Amniotic stem cell (primary cell): ENCODE measurements around the gene MAST4.

ENCODE experiments used
- DNase-seq: peaks from one replicate; lab custom pipeline; 2025; lab: John Stamatoyannopoulos, UW

Gene MAST4

DNA sequence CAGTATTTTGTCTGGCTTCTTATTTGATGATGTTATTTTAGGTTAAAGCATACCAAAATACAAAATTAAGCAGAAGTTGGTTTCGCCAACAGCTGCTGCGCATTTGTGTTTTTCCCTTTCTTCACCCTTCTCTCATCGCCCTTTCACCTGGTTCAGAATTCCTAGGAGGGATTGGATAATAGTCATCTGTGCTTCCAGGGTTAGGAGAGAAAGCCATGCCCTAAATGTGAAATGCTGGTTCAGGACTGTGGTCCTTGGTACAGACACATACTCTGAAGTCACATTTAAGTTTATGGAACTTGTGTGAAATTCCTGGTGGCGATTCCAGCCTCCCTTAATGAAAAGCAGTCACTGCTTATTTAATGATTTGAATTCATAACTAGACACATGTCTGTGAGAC, 7.7 kb downstream of the MAST4 start:
- DNase-seq, result no peak

DNA sequence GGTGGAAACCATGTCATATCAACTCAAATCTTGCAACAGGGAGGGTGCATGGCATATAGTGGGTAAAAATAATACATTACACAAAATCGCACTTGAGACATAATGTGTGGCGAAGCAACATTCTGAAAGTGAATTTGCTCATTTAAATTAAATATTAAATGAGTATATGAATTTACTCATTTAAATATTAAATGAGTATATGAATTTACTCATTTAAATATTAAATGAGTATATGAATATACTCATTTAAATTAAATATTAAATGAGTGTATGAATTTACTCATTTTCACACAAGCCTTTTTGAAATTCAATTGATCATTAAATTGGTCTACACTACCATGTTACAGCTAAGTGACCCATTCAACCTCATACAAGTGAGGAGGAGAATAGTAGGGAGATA, 10.5 kb downstream of the MAST4 start:
- no peak for DNase-seq

DNA sequence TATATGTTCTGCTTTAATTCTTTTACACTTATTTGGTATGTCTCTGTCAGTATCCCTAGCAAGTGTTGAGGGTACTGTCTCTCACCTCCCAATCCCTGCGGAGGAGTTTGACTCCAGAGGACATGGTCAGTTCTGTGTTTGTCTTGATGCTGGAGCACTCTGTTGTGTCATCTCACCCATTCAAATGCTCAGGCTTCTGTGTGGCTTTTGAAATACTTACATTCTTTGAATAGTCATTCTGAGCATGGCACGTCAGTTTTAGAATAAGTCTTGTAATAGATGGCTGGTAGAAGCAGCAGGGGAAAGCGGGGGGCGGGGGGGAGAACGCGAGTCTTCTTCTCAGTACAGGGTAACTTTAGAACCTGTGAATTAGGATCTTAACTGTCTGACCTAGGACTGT, 12.3 kb downstream of the MAST4 start:
- DNase-seq, result no peak

DNA sequence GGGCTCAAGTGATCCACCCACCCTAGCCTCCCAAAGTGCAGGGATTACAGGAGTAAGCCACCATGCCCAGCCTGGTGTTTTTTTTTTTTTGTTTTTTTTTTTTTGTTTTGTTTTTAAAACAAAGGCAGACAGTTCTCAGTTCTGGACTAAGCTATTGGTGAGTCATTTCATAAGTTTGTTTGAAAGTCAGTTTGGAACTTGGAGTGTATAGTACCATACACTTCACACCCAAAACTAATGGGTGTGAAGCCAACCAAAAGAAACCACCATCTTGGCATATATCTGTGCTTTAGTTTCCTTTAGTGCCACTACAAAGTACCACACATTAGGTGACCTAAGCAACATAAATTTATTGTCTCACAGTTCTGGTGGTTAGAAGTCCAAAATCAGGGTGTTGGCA, 13.4 kb downstream of the MAST4 start:
- no peak for DNase-seq

DNA sequence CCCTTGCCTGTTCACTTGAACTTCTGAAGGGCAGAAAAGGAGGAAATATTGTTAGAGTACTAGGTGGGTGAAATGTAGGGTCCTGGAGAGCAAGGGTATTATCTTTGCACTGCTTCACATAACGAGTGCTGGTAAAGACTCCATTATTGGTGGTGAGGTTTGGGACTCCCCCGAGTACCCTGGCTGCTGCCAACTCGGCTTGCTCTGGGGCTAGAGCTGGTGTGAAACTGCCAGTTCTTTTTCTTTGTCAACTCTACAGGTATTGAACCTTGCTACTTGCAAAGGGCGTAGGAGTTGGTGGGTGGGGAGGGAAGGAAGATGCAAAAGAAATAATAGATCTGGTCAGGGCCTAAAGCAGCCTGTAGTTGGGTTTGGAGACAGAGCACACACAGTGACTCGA, 16.0 kb downstream of the MAST4 start:
- no peak for DNase-seq

DNA sequence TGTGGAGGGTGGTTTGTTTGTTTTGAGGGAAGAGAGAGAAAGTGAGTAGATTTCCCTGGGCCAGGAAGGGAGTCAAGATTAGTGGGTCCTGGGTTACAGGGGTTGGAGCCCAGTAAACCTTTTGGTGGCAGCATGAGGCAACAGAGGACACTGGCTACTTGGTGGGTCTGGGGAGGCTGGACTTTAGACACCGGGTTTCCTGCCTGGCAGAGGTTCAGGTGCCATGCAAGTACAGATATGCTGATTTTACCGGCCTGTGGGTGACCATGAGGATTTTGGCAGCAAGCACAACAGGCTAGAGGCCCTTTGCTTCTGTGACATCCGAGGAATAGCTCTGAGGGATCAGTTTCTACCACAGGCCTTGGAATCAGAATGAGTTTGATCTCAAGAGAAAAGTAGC, 18.9 kb downstream of the MAST4 start:
- DNase-seq, result no peak

DNA sequence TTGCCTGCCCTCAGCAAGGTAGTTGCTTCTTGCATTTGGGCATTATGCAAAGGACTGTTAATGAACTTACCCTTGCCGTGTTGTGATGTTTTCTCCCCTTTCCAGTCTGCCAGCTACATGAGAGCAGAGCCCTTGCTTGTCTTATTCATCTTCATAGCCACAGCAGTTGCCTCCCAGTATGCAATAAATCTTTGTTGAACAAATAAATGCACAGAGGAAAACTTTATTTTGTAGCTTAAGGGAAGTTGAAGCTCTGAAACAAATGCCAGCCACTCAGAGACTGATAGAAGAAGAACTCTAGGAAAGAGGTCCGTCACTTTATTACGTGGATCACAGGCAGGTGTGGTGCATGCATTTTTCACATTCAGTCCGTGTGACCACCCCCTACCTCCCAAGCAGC, 19.7 kb downstream of the MAST4 start:
- no peak for DNase-seq

- no peak for DNase-seq
These were observed 20.5 kb downstream of the MAST4 start for GRCh38 chr5:66616520-66617225.

- DNase-seq, result no peak
These were observed 21.2 kb downstream of the MAST4 start for GRCh38 chr5:66617226-66617861.

DNA sequence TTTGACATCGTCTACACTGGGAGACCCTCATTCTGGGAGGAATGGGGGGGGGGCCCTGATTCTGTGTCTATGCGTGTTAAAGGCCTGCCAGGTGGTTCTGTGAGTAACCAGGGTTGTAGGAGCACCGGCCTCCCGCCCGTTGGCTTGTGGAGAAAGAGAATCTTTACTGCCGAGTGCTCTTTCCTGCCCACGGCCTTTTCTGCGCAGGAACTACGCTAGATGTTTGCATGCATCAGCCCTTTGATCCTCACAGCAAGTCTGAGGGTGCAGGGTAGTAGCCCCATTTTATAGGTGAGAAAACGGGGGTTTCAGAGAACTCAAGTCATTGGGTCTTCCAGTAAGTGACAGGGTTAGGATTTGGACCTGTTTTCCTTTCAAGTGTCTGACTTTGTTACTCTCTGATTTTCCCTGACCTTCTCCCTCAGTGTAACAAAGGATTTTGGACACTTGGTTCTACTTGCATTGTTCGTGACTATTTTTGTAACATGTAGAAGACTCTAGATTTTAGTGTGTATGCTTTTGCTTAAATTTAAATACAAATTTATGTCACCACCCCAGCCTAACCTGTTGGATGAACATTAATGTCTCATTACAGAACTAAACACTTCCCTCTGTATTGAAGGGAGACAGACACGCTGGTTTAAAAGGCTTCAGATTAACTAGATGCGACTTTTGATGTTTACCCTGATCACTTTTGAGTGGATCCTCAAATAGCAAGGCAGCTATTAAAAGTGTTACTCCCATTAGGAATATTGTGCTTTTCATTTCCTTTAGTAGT, 22.0 kb downstream of the MAST4 start:
- DNase-seq, result no peak

DNA sequence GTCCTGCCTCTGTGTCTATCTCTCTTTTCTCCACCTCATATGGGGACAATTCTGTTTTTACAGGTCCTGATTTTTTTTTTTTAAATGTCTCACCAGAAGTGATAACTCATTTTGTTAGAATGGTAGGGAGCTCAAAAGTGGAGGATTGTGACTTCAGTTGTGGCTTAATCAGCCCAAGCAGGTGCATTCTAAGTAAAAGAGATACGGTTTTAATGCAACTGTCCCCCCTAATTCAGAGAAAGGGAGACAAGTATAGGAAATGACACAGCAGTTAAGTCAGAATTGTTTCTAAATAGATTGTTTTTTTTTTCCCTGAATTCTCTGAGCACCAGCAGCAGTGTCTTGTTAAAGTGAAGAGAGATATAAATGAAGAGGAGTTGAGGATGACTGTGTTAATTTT, 24.5 kb downstream of the MAST4 start:
- DNase-seq, result no peak

- DNase-seq, result no peak
These were observed 25.0 kb downstream of the MAST4 start for GRCh38 chr5:66621146-66621545.

DNA sequence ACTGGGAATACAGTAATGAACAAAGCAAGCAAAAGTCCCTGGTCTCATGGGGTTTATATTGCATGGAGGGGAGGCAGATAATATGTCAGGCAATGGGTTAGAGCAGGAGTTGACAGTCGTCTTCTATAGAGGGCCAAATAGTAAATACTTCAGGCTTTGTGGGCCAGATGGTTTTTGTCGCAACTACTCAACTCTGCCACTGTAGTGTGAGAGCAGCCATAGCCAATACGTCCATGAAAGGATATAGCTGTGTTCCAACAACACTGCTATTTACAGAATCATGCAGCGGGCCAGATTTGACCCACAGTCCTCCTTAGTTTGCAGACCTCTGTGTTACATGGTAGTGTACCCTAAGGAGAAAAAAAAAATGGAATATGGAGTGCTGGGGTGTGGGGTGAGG, 25.5 kb downstream of the MAST4 start:
- no peak for DNase-seq

- no peak for DNase-seq
These were observed 32.4 kb downstream of the MAST4 start for GRCh38 chr5:66628561-66628960.

DNA sequence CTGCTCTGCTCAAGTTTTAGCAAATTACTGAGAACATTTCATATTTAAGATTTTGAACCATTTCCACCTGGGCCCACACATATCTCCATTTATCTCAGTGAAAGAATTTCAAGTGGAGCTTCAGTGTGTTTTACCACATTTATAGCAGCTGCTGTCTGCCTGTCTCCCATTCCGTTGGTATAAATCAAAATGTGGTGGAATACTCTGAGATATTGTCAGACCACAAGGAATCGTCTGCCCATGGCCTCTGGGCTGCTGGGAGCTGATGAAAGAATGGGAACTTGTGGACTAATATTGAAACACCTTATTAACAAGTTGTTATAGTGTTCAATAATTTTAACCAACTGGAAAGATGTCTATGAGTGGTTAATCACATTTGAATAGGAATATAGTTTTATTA, 33.3 kb downstream of the MAST4 start:
- no peak for DNase-seq

DNA sequence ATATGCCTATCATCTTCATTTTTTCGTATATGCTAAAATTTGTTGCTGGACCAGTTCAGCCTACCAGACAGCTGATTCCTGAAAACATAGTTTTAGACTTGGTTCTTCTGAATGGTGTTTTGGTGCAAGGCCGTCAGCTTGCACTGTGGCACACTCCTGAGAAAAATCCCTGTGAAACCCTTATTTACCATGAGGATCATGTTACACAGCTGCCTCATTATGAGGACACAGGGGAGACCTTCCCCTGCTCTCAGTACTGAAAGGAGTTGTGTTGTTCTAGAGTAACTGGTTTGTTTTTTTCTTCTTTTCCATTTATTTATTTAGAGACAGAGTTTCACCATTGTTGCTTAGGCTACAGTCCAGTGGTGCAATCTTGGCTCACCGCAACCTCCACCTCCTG, 37.6 kb downstream of the MAST4 start:
- DNase-seq, result no peak

GRCh38 chr5:66634601-66635000, 38.4 kb downstream of the MAST4 start:
- no peak for DNase-seq

DNA sequence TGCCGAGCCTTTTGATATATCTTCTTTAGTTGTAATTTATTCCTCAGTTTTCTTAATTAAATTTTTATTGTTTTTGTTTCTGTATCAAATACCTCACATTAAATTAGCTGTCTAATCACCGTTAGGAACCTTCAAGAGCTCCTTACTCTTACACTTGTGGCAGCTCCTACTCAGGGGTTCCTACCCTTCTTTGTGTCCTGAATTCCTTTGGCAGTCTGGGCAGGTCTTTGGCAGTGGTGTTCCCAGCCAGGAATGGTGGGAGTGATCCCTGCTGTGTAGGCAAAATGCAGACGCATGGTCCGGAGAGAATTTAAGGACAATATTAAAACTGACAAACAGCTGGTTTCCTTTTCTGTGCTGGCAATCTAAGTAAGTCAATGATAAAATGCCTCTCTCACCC, 41.8 kb downstream of the MAST4 start:
- no peak for DNase-seq

DNA sequence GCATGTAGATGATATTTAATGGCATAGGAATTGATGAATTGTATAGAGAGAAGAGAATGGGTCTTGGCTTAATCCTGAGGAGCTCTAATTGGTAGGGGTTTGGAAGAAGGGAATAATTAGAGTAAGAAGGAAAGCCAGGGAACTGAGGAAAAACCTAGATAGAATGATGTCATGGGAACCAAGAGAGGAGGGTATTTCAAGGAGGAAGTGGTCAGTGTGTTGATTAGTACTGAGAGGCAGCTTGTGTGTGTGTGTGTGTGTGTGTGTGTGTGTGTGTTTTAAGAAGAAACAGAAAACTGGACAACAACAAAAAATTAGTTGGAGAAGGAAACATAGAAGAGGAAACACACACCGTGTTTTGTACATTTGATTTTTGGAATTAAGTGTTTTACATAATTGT, 42.8 kb downstream of the MAST4 start:
- no peak for DNase-seq

GRCh38 chr5:66642538-66642937, 46.3 kb downstream of the MAST4 start:
- no peak for DNase-seq

- no peak for DNase-seq
These were observed 47.2 kb downstream of the MAST4 start for GRCh38 chr5:66643387-66643786.

DNA sequence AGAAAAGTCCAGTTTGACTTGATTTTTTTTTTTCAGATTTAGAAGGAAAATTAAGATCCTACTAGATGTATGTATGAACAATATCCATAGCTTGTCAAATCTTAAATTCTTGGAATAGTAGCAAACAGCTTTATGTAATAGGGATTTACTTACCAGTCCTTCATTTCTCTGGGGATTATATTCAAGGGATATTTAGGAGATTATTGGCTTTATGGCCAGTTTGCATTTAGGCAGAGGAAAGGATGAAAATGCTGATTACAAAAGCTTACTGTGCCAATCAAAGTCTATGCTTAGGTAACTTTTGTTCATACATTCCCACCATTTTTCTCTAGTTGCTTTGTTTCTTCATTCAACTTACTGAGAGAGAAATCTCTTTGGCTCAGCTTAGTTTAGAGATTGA, 47.9 kb downstream of the MAST4 start:
- DNase-seq, result no peak

GRCh38 chr5:66645039-66645438, 48.8 kb downstream of the MAST4 start:
- DNase-seq, result no peak
